Measurements from ENCODE around the gene CYGB.

The CYGB gene

DNA sequence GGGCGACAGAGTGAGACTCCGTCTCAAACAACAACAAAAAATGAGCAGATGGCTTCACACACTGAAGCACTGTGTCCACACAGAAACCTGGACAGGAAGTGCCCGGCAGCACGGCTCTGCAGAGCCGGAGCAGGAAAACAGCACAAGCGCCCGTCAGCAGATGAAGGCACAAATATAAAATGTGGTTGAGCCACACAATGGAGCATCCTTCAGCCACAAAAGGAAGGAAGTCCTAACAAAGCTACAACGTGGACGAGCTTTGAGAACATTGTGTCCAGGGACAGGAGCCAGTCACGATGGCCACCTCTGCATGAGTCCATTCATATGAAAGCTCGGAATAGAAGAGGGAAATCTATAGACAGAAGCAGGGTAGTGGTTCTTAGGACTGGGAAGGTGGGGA, 51.9 kb downstream of the CYGB start:
- Mint-ChIP-seq H3K9me3 (no peaks in the 10 kb centered on the region), H3K4me3 (no peak overlapping the region), H3K27ac (no peak overlapping the region), H3K36me3 (ENCODE audit: low read depth) (no peaks in the 10 kb centered on the region), H3K27me3 (ENCODE audit: low read depth, poor library complexity) (peaks cover 4% of the 10 kb centered on the region), H3K4me1 (peaks cover 14% of the 10 kb centered on the region)
- DNase-seq = no peak
- TF ChIP-seq CTCF (IDR thresholded peaks at IDR 0.05) = no peak

DNA sequence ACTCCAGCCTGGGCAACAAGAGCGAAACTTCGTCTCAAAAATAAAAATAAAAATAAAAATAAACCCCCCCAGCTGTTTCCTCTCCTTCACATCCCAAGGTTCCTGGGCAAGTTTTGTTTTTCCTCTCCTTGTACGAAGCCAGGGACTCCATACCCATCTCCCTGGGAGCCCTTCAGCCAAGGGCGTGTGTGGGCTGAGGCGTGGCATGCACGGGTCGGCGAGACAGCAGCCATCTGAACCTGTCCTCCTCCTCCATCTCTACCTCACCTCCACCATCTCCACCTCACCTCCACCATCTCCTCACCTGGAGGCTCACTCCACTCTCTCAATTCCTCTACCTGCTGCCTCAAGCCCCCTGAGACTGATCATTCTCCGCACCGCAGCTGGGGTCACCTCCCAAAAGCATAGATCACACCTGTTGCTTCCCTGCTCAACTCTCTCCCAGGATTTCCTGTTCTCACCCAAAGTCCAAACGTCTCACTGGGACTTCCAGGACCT, 53.2 kb downstream of the CYGB start:
- Mint-ChIP-seq H3K4me3 (no peak overlapping the region), H3K36me3 (ENCODE audit: low read depth) (no peaks in the 10 kb centered on the region), H3K4me1 (peaks cover 18% of the 10 kb centered on the region), H3K27ac (no peak overlapping the region), H3K9me3 (no peaks in the 10 kb centered on the region), H3K27me3 (ENCODE audit: low read depth, poor library complexity) (peaks cover 4% of the 10 kb centered on the region)
- no peak for TF ChIP-seq CTCF (IDR thresholded peaks at IDR 0.05)
- no peak for DNase-seq

GRCh38 chr17:76481071-76481655, 56.3 kb downstream of the CYGB start:
- Mint-ChIP-seq H3K27ac (peak overlapping the region; percentile 97), H3K36me3 (ENCODE audit: low read depth) (no peaks in the 10 kb centered on the region), H3K27me3 (ENCODE audit: low read depth, poor library complexity) (peaks cover 4% of the 10 kb centered on the region), H3K9me3 (no peaks in the 10 kb centered on the region), H3K4me3 (no peak overlapping the region), H3K4me1 (peaks cover 18% of the 10 kb centered on the region)
- no peak for TF ChIP-seq CTCF (IDR thresholded peaks at IDR 0.05)
- DNase-seq = no peak

GRCh38 chr17:76480632-76481031, 56.9 kb downstream of the CYGB start:
- Mint-ChIP-seq H3K36me3 (ENCODE audit: low read depth) (no peaks in the 10 kb centered on the region), H3K27me3 (ENCODE audit: low read depth, poor library complexity) (peaks cover 4% of the 10 kb centered on the region), H3K4me1 (peaks cover 18% of the 10 kb centered on the region), H3K27ac (peak overlapping the region; percentile 97), H3K9me3 (no peaks in the 10 kb centered on the region), H3K4me3 (no peak overlapping the region)
- TF ChIP-seq CTCF (IDR thresholded peaks at IDR 0.05) = no peak
- DNase-seq = no peak

DNA sequence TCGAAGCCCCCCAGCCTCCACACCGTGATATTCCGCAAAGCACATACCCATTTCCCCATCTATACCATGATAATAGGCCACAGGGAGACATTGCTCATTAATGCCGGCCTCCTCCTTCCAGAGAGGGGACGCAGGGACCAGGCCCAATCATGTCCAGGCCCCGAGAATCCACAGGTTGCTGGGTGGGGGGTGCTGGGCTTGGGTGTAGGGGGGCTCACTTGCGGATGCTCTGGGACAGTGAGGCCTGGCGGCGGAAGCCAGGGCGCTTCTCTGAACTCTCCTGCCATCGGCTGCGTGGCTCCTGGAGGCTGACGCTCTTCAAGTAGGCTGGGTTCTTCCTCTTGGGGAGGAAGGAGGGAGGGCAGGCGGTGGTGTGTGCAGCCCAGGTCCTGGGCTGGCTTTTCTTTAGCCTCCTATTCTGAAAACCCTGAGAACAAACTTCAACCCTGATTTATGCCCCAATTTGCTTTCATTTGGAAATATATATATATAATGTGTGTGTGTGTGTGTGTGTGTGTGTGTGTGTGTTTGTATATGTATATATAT, 57.9 kb downstream of the CYGB start:
- peaks cover 4% of the 10 kb centered on the region for H3K27me3 Mint-ChIP-seq (ENCODE audit: low read depth, poor library complexity)
- no peak overlapping the region for H3K27ac Mint-ChIP-seq
- peaks cover 18% of the 10 kb centered on the region for H3K4me1 Mint-ChIP-seq
- no peak for TF ChIP-seq CTCF (IDR thresholded peaks at IDR 0.05)
- no peak overlapping the region for H3K4me3 Mint-ChIP-seq
- no peak for DNase-seq
- no peaks in the 10 kb centered on the region for H3K9me3 Mint-ChIP-seq
- H3K36me3 Mint-ChIP-seq (ENCODE audit: low read depth) = no peaks in the 10 kb centered on the region
